COR-L47 (cell line): ENCODE measurements around the gene CACNG6.

Experiments
- DNase-seq: peaks from one replicate; lab custom pipeline; 2025; lab: John Stamatoyannopoulos, UW

Gene CACNG6

GRCh38 chr19:53969366-53969765, 22.1 kb upstream of the CACNG6 start:
- DNase-seq: no peak

- DNase-seq: no peak
Observed at GRCh38 chr19:53971673-53972072, 19.8 kb upstream of the CACNG6 start.

DNA sequence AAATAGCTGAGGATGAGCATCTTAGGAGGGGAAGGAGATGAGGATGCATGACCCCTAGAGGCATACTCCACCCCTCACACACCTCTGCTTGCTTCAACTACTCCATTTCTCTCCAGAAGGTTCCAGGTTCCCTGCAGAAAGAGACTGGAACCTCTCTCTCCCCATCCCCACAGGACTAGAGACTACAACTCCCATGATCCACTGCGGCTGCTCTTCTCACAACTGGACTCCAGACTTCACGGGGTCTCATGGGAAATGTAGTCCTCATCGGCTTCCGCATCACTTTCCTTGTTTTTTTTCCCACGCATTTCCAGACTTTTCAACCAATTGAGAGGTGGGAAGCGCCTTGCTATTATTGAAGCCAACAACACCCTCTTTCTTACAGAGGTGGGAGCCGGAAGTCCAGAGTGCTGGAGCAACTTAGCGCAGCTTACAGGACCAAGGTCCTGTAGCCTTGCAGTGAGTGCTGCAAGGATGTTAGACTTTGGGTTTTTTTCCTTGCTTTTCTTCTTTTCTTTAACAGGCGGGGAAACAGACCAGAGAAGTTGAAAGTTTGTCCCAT, 13.9 kb upstream of the CACNG6 start:
- DNase-seq: no peak

GRCh38 chr19:53977991-53978731, 13.3 kb upstream of the CACNG6 start:
- no peak for DNase-seq

DNA sequence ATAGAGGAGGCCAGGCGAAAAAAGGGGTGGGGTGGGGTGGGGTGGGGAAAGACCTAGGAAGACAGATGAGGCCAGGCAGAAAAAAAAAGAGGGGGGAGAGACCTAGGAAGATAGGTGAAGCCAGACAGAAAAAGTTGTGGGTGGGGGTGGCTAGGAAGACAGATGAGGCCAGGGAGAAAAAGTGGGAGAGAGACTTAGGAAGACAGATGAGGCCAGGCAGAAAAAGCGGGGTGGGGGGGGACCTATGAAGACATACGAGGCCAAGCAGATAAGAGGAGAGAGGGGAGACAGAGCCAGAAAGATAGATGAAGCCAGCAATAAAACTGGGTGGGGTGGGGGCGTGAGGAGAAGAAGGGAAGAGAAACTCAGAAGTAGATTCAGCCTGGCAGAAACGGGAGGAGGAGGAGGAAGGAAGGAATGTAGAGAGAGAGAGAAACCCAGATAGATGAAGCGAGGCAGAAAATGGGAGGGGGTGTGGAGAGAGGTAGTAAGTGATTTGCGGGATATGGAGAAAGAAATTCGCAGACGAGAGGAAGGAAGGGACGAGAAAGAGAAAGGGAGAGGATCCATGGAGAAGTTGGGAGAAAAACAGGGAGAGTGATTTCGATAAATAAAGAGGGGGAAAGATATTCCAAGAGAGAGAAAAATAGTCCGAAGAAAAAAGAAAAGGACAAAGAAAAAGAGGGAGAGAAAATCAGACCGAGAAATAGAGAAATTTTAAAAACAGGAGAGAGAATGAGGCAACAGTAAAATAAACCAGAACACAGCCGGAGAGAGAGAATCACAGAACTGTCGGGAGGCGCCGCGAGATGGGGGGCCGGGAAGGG, 12.2 kb upstream of the CACNG6 start:
- DNase-seq: no peak

DNA sequence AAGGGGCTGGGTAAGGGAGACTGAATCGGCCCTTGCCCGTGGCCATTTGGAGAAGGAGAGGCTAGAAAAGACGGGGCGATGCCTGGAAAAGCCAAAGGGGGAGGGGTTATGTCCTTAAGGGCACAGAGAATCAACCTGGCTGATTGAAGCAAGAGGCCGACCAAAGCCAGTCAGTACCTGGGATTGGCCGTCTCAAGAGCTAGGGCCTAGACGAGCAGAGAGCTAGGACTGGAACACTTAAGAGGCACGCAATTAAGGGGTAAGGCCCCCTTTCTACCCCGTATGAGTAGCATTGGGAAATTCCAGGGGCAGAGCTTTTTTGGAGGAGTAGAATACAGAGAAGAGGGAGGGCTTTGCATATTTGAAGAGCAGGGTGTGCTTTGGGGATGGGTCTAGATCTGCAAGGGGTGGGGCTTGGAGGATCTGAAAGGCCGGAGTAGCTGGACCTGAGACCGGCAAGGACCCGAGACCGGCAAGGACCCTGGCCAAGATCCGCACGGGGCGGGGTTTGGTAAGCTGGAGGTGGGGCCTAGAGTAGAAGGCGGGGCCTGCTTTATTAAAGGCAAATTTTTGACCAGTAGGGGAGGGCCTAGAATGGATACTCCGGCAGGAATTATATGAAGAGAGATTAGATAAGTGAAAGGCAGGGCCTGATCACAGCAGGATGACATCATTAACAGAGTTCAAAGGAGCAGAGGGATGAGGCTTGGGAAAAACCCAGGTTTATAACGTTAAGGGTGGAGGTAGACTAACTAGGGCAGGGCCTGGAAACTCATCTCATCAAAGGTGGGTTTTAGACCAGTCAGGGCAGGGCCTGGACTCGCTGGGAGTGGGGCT, 10.7 kb upstream of the CACNG6 start:
- no peak for DNase-seq

DNA sequence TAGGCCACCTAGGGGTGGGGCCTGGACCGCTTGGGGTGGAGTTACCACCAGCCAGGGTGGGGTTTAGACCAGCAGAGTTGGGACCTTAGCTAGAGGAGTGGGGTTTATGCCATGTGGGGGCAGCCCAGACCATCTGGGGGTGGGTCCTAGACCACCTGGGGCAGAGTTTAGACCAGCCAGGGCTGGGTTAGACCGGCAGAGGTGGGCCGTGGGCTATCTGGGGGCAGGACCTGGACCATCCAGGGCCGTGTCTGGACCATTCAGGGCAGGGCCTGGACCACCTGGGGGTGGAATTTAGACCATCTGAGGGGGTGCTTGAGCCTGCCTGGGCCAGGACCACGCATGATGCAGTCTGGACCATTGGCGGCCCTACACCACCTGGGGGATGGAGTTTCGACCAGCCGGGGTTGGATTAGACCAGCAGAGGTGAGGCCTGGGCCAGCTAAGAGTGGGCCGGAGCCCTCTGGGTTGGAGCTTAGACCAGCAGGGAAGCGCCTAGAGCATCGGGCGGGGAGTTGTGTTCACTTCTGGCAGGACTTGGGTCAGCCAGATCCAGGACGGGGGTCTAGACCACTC, 10.0 kb upstream of the CACNG6 start:
- DNase-seq: no peak

DNA sequence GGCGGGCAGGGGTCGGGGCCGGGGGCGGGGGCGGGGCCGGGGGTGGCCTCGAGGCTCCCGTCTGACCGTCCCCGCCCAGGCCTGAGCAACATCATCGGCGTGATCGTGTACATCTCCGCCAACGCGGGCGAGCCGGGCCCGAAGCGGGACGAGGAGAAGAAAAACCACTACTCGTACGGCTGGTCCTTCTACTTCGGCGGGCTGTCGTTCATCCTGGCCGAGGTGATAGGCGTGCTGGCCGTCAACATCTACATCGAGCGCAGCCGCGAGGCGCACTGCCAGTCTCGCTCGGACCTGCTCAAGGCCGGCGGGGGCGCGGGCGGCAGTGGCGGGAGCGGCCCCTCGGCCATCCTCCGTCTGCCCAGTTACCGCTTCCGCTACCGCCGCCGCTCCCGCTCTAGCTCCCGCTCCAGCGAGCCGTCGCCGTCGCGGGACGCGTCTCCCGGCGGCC, 9.4 kb upstream of the CACNG6 start:
- DNase-seq: no peak

- no peak for DNase-seq
Observed at GRCh38 chr19:53982611-53983010, 8.8 kb upstream of the CACNG6 start.

DNA sequence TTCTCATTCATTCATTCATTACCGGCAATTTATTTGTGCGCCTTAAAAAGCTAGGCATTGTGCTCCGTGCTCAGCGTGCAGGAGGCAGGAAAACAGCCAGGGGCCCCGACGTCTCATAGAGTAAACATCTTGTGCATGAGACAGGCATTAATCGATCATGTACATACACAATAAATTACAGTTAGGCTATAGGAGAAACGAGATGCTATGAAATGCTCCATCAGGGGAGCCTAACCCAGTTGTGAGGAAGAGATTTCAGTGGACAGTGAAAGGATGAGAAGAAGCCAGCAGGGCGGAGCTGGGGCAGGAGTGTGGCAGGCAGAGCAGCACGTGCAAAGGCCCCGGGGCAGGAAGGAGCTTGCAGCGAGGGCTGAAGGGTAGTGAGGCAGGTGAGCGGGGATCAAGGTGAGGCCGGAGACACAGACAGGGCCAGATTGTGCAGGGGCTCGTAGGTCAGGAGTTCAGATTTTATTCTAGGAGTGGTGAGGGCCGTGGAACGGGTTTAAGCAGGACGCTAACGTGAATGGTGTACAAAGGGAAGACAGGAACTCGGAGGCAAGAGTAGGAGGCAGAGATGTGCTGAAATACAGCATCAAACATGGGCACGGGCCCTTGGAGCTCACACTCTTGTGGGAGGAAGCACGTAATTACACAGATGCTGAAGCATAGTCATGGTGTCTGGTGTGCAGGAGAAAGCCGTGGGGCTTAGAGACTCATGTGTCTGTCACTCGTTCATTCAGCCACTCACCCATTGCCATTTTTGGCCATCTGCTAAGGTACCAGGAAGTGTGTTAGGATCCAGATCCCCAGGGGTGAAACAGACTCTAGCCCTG, 7.8 kb upstream of the CACNG6 start:
- no peak for DNase-seq

DNA sequence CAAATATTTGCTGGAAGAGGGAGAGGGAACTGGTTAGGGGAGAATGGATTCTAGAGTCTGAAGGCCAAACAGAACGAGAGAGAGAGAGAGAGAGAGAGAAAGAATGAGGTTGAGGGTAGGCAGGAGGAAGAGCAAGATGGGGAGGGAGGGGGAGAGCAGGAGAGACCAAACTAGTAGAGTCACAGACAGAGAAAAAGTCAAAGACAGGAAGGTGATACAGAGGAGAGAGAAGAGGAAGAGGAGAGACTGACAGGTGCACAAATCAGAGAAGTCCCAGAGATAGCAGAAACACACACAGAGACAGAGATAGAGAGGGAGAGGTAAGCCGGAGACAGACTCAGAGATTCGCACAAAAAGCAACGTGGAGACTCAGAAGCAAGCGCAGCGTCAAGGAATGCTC, 5.6 kb upstream of the CACNG6 start:
- DNase-seq: no peak

DNA sequence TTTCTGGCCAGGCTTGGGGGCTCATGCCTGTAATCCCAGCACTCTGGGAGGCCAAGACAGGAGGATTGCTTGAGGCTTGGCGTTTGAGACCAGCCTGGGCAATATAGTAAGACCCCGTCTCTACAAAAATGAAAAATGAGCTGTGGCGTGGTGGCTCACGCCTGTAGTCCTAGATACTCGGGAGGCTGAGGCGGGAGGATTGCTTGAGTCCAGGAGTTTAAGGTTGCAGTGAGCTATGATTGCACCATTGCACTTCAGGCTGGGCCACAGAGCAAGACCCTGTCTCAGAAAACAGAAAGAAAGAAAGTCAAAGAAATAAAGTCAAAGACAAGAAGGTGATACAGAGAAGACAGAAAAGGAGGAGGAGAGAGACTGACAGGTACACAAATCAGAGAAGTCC, 2.5 kb upstream of the CACNG6 start:
- no peak for DNase-seq

DNA sequence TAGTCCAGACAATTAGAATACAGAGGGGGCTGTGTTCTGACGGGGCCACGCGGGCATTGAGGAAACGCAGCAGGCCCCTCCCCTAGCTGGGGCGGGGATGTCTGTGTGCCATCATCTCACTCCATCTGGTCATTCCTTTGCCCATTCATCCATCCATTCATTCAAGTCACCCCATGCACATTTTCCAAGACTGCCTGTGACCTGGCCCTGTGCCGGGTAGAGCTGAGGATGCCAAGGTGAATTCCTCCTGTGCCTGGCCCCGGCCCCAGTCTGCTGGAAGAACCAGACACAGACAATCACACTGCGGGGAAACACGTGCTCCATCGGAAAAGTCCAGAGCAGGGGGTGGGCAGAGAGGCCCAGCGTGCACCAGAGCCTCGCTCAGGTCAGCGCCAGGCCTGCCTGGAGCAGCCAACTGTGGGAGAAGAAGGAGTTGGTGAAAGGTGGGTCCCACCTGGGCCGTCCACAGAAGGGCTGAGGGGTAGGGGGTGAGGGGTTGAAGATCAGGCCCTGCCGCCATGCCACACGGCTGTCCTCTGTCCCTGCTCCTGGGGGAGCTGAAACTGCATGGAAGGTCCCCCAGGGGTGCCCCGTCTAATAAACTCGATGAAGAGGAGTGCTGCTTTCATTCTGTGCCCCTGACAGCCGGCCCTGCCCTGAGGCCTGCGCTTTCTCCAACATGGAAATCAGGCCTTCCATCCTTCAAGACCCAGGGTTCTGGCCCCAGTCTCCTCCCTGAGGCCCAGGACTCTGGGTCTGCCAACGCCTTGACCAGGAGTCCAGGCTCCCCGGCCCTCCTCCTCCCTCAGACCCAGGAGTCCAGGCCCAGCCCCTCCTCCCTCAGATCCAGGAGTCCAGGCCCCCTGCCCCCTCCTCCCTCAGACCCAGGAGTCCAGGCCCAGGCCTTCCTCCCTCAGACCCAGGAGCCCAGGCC, 1.6 kb upstream of the CACNG6 start:
- no peak for DNase-seq

- DNase-seq: no peak
Observed at GRCh38 chr19:53992211-53992610, 774 bp downstream of the CACNG6 start.

- no peak for DNase-seq
Observed at GRCh38 chr19:53992815-53993214, 1.4 kb downstream of the CACNG6 start.

GRCh38 chr19:53993448-53993847, 2.0 kb downstream of the CACNG6 start:
- no peak for DNase-seq

DNA sequence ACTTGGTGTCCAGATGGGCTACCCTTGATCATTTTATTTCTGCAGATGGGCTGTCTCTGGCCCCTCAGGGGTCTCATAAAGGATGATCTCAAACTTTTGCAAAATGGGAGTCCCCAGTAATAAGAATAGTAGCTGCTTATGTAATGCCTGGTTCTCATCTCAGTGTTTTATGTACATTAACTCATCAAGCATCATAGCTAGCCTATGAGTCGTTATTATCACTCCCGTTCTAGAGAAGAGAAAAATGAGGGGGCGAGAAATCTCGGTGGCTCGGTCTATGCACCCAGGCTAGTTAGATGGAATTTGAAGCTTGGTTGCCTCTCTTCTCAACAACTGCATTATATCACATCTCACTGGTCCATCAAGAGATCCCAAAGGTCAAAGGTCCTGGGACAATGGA, 3.4 kb downstream of the CACNG6 start:
- DNase-seq: no peak

DNA sequence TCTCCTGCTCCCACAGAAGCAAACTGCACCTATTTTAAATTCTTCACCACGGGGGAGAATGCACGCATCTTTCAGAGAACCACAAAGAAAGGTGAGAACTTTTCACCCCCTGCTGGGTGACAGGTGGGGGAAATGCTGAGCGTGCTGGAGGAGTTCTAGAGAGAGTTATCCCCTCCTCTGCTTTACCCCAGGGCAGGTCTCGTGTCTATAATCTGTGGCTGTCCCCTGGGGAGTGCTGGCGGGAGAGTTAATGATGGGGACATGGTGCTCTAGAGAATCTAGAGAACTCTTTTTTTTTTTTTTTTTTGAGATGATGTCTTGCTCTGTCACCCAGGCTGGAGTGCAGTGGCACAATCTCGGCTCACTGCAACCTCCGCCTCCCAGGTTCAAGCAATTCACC, 6.8 kb downstream of the CACNG6 start:
- no peak for DNase-seq

- no peak for DNase-seq
Observed at GRCh38 chr19:53999694-54000093, 8.3 kb downstream of the CACNG6 start.

DNA sequence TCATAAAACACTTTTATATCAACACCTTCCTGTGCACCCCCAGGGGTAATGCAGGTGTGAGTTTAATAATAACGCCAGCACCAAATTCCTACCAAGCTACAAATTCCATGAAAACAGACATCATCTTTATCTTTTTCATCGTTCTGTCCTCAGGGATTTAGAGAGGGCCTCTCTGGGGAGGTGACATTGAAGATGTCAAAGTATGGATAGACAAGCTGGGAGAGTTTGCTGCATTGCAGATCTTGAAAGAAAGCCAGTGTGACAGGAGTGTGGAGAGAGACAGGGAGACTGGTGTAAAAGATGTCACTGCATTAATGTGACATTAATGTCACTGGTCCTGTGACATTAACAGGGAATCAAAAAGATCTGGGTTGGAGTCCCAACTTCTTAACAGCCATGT, 10.1 kb downstream of the CACNG6 start:
- no peak for DNase-seq
